Measurements from ENCODE around the gene SSH2.

DNA sequence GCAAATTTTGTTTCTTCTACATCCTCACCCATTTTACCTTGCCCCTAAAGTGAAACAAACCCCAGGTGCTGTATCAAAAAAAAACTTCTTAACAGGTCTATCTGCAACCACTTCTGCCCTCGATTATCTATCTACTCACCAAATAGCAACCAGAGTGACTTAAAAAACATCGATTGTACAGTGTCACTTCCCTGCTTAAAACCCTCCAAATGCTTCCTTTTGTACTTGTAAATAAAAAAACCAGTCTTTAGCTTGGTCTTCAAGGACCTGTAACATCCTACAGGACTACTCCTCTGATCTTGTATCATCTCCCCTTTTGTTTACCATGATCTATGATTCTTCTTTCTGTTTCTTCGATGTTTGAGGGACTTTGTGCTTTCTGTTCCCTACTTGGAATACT is 224.6 kb downstream of the SSH2 start:
- TF ChIP-seq, protein P1, sequence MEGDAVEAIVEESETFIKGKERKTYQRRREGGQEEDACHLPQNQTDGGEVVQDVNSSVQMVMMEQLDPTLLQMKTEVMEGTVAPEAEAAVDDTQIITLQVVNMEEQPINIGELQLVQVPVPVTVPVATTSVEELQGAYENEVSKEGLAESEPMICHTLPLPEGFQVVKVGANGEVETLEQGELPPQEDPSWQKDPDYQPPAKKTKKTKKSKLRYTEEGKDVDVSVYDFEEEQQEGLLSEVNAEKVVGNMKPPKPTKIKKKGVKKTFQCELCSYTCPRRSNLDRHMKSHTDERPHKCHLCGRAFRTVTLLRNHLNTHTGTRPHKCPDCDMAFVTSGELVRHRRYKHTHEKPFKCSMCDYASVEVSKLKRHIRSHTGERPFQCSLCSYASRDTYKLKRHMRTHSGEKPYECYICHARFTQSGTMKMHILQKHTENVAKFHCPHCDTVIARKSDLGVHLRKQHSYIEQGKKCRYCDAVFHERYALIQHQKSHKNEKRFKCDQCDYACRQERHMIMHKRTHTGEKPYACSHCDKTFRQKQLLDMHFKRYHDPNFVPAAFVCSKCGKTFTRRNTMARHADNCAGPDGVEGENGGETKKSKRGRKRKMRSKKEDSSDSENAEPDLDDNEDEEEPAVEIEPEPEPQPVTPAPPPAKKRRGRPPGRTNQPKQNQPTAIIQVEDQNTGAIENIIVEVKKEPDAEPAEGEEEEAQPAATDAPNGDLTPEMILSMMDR (IDR thresholded peaks at IDR 0.05; ENCODE audit: low read length) = no peak
- no peak for TF ChIP-seq EZH2 (optimal IDR thresholded peaks at IDR 0.05; ENCODE audit: low read depth, low read length)
